GM19025 (cell line): ENCODE data around the gene NSMCE3.

ENCODE experiments used
- ATAC-seq: cut with Tn5 transposase; IDR thresholded peaks from one replicate; pipeline ENCODE4 v1.9.1; 2021; ENCODE audit warnings: mild to moderate bottlenecking, low read depth, moderate library complexity; ENCODE audit not compliant: unreplicated experiment

NSMCE3 gene

GRCh38 chr15:29269485-29270168 is at the start of gene NSMCE3:
TSS of gene NSMCE3 (minus strand) at chr15:29269822. CDS start at chr15:29269705, 117 bp downstream.
- peak; percentile 86 for ATAC-seq

- no peak for ATAC-seq
Measured at GRCh38 chr15:29316422-29316821, 46.8 kb upstream of the NSMCE3 start.

DNA sequence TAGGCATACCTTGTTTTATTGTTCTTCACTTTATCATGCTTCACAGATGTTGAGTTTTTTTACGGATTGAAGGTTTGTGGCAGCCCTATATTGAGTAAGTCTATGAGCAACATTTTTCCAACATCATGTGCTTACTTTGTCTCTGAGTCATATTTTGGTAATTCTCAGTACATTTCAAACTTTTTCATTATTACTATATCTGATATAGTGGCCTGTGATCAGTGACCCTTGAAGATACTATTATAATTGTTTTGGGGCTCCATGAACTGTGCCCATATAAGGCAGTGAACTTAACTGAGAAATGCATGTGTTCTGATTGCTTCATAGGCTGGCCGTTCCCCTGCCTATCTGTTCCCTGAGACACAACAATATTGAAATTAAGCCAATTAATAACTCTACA is 42.8 kb upstream of the NSMCE3 start:
- no peak for ATAC-seq

- no peak for ATAC-seq
Measured at GRCh38 chr15:29311696-29312095, 42.1 kb upstream of the NSMCE3 start.

- ATAC-seq: no peak
Measured at GRCh38 chr15:29309139-29309538, 39.5 kb upstream of the NSMCE3 start.

GRCh38 chr15:29308299-29308698 is 38.7 kb upstream of the NSMCE3 start:
- no peak for ATAC-seq

DNA sequence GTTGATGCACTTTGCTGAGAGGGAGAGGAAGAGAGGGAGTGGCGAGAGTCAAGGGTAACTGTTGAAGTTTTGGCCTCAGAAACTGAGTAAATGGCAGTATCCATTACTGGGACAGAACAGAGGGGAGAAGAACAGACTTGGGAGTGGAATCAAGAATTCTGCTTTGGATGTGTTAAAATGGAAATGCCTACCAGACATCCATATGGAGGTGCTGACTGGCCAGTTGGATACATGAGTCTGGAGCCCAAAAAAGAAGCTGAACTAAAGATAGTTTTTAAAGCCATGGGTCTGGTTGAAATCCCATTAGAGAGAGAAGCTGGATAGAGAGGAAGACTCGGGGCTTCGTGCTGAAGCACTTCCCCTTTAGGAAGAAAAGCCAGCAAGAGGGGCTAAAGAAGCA is 35.9 kb upstream of the NSMCE3 start:
- no peak for ATAC-seq

- no peak for ATAC-seq
Measured at GRCh38 chr15:29302871-29303270, 33.2 kb upstream of the NSMCE3 start.

DNA sequence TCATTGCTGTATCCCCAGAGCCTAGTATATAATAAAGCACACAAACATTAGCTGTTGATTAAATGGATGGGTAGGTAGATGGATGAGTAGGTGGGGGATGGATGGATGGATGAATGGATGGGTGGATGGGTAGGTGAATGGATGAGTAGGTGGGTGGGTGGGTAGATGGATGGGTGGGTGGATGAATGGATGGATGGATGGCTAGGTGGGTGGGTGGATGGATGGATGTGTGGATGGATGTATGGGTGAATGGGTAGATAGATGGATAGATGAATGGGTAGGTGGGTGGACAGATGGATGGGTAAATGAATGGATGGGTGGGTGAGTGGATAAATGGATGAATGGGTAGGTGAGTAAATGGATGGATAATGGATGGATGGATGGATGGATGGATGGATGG is 30.2 kb upstream of the NSMCE3 start:
- ATAC-seq: no peak

GRCh38 chr15:29299331-29299730 is 29.7 kb upstream of the NSMCE3 start:
- ATAC-seq: no peak

- no peak for ATAC-seq
Measured at GRCh38 chr15:29294732-29295325, 25.2 kb upstream of the NSMCE3 start.

DNA sequence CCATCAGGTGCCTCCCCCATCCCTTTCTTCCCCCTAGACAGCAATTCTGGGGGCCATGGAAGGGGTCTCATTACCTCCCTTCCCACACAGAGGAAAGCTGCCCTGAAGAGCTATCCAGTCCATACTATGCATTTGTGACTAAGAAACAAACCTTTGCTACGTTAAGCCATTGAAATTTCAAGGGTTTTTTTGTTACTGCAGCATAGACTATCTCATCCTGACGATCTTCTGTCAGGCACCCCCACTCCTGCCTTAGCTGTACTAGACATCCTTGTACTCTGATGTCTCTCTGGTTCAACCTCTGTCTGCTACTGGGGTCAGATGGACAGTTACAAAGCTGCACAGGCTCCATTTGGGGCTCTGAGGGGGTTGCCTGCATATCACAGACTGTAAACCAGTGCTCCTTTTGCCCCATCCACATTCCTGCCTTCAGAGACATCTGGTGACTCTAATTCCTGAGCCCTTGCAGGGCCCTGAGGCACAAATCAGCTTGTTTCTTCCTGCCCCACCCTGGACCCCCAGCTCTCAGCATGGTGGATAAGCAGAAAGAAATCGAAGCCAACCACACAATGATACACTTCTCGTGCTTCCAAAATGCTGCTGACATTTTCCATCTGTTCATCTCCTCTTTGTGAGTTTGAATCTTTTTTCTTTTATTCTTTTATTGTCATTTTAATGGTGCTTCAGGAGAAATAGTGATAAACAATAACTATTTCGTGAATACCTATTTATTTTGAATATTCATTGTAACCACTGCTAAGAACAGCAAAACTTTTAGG is 21.6 kb upstream of the NSMCE3 start:
- no peak for ATAC-seq

- ATAC-seq: no peak
Measured at GRCh38 chr15:29289173-29289572, 19.6 kb upstream of the NSMCE3 start.

- ATAC-seq: no peak
Measured at GRCh38 chr15:29285386-29285785, 15.8 kb upstream of the NSMCE3 start.

GRCh38 chr15:29283381-29283780 is 13.8 kb upstream of the NSMCE3 start:
- no peak for ATAC-seq

- ATAC-seq: no peak
Measured at GRCh38 chr15:29280514-29280913, 10.9 kb upstream of the NSMCE3 start.

GRCh38 chr15:29278436-29279105 is 8.9 kb upstream of the NSMCE3 start:
- no peak for ATAC-seq

DNA sequence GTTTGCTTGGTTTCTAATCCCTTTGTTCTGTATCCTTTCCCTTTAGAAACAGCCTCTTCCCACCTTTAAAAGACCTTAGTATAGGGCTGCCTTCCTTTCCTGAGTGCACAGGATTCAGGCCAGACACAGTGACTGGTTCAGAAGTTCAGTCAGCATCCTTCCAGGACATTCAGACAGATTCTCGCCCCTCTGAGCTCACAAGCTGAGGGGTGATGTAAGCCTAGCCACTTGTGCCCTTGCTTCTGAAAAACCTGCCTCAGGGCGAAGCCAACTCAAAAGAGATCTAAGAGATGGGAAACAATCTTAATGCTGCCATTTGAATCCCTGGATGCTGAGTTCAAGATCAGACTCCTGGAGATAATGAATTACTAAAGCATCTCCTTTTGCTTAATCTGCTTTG is 6.7 kb upstream of the NSMCE3 start:
- ATAC-seq: no peak

- ATAC-seq: no peak
Measured at GRCh38 chr15:29275855-29276254, 6.2 kb upstream of the NSMCE3 start.

GRCh38 chr15:29274946-29275345 is 5.3 kb upstream of the NSMCE3 start:
- ATAC-seq: no peak

DNA sequence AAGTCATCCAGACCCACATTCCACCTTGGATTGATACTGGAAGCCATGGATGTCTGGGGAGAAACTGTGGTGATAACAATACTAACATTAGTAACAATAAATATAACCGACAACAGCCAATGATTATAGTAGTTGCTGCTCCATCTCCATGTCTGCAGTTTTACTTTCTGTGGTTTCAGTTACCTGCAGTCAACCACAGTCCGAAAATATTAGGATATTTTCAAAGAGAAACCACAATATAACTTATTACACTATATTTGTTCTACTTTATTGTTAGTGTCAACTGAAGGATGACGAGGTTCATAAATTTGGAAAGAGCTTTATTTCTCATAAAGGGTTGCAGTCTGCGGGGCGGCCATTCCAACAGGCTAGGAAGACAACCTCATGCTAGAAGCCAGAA is 2.6 kb upstream of the NSMCE3 start:
- ATAC-seq: no peak
